Hair follicle dermal papilla cell (primary cell): ENCODE data around the gene GNAT1. TPM values are rescaled to one million over a fixed set of nuclear protein-coding genes. Genes with fewer than 3 reads are reported as not detected.

Experiments
- small RNA-seq: library from RNA; depleted of rRNA; stranded (forward); fragments of <200 nt; gene quantifications from one replicate; pipeline ENCODE3, GENCODE V24; 2012
- total RNA-seq: library from RNA; depleted of rRNA; stranded (reverse); fragments of >200 nt; gene quantifications from 2 replicates; pipeline ENCODE4 v1.2.3, GENCODE V29; 2012

The GNAT1 gene
- not detected in 2 replicates for total RNA-seq

GRCh38 chr3:50190936-50191660, at the start of gene GNAT1:
TSS of gene GNAT1 (plus strand) at chr3:50191610. CDS start at chr3:50191726, 116 bp downstream.

GRCh38 chr3:50154840-50155490, 36.4 kb upstream of the GNAT1 start, which contains the start of gene SEMA3F:
TSS of gene SEMA3F (plus strand) at chr3:50155324. CDS start at chr3:50159623, 4,299 bp downstream.

GRCh38 chr3:50204804-50205412, 13.5 kb downstream of the GNAT1 start, which contains the start of gene SLC38A3:
TSS of gene SLC38A3 (plus strand) at chr3:50205271. CDS start at chr3:50214200, 8,929 bp downstream.

GRCh38 chr3:50235716-50236483, 44.5 kb downstream of the GNAT1 start, which contains the start of gene GNAI2:
TSS of gene GNAI2 (plus strand) at chr3:50236204. CDS start at chr3:50236336, 132 bp downstream.

Small RNA genes lying within 50 kb of the gene (small RNA-seq; reads per million reads assigned to genes)
- not detected for gene MIR566
- gene MIR5787: not detected

Other genes with a start within 250 kb of the GNAT1 start
- 146 and 200 TPM in 2 replicates for gene RBM5, start 102.7 kb upstream of the GNAT1 start, total RNA-seq
- gene SEMA3F, start 36.3 kb upstream of the GNAT1 start, total RNA-seq: 3.6 and 4.5 TPM in 2 replicates
- not detected in 2 replicates for gene SLC38A3, start 13.7 kb downstream of the GNAT1 start, total RNA-seq
- gene GNAI2, start 44.6 kb downstream of the GNAT1 start, total RNA-seq: 387 and 426 TPM in 2 replicates
- 2.4 and 4.6 TPM in 2 replicates for gene SEMA3B, start 77.5 kb downstream of the GNAT1 start, total RNA-seq
- not detected in 2 replicates for gene LSMEM2, start 87.5 kb downstream of the GNAT1 start, total RNA-seq
- gene IFRD2, start 100.8 kb downstream of the GNAT1 start, total RNA-seq: 48.2 and 49.1 TPM in 2 replicates
- gene HYAL3, start 107.8 kb downstream of the GNAT1 start, total RNA-seq: 2.1 and 3.8 TPM in 2 replicates
- gene NAA80, start 107.8 kb downstream of the GNAT1 start, total RNA-seq: 7.6 and 9.4 TPM in 2 replicates
- 0.49 and 0.65 TPM in 2 replicates for gene HYAL1, start 112.0 kb downstream of the GNAT1 start, total RNA-seq
- 35.0 and 37.5 TPM in 2 replicates for gene HYAL2, start 131.1 kb downstream of the GNAT1 start, total RNA-seq
- 13.8 and 15.9 TPM in 2 replicates for gene TUSC2, start 136.6 kb downstream of the GNAT1 start, total RNA-seq
- 30.8 and 37.2 TPM in 2 replicates for gene RASSF1, start 149.2 kb downstream of the GNAT1 start, total RNA-seq
- 0.65 and 2.1 TPM in 2 replicates for gene ZMYND10, start 154.1 kb downstream of the GNAT1 start, total RNA-seq
- 19.1 TPM in 2 replicates for gene NPRL2, start 159.2 kb downstream of the GNAT1 start, total RNA-seq
- gene CYB561D2, start 159.3 kb downstream of the GNAT1 start, total RNA-seq: 19.1 and 21.9 TPM in 2 replicates
- 70.3 and 75.8 TPM in 2 replicates for gene TMEM115, start 167.9 kb downstream of the GNAT1 start, total RNA-seq